ENCODE results near the gene TMEM123.

Gene TMEM123

DNA sequence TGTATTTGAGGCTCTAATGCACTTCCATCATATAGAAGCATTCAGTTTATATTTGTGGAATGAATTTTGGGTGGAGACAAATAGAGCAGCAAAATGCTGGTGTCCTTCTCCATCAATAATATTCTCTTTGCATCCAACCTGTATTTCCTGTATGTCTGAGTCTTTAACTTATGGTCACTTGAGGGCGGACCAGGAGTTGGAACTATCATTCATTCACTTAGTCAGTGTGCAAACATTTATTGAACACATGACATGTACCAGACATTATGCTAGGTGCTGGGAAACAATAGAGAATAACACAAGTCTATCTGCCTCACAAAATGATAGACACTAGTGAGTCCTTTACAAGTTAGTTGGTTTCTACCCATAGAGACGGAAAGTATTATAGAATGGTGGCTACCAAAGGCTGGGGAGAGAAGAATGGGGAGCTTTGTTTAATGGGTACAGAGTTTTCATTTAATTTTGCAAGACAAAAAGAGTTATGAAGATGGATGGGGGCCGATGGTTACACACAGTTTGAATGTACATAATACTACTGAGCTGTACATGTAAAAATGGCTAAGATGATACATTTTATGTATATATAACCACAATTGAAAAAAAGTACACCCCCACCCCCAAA lies 4.6 kb upstream of the TMEM123 start:
- TF ChIP-seq TCF12 (IDR thresholded peaks at IDR 0.05; ENCODE audit: low read depth) (no peak), CEBPB (IDR thresholded peaks at IDR 0.05) (no peak), EGR1 (IDR thresholded peaks at IDR 0.05) (no peak), CREB1 (IDR thresholded peaks at IDR 0.05; ENCODE audit: low read depth) (no peak), ZBTB7A (IDR thresholded peaks at IDR 0.05; ENCODE audit: low read depth) (no peak), EP300 (IDR thresholded peaks at IDR 0.05; ENCODE audit: borderline replicate concordance) (no peak), NFIC (IDR thresholded peaks at IDR 0.05) (no peak), FOXM1 (IDR thresholded peaks at IDR 0.05; ENCODE audit: borderline replicate concordance, low read depth) (no peak), YY1 (IDR thresholded peaks at IDR 0.05; ENCODE audit: low read depth) (no peak), TEAD4 (IDR thresholded peaks at IDR 0.05) (no peak), RAD21 (IDR thresholded peaks at IDR 0.05; ENCODE audit: low read depth) (no peak), TAF1 (IDR thresholded peaks at IDR 0.05; ENCODE audit: low read depth) (no peak), MAX (IDR thresholded peaks at IDR 0.05) (no peak)
- TF ChIP-seq, protein P1, sequence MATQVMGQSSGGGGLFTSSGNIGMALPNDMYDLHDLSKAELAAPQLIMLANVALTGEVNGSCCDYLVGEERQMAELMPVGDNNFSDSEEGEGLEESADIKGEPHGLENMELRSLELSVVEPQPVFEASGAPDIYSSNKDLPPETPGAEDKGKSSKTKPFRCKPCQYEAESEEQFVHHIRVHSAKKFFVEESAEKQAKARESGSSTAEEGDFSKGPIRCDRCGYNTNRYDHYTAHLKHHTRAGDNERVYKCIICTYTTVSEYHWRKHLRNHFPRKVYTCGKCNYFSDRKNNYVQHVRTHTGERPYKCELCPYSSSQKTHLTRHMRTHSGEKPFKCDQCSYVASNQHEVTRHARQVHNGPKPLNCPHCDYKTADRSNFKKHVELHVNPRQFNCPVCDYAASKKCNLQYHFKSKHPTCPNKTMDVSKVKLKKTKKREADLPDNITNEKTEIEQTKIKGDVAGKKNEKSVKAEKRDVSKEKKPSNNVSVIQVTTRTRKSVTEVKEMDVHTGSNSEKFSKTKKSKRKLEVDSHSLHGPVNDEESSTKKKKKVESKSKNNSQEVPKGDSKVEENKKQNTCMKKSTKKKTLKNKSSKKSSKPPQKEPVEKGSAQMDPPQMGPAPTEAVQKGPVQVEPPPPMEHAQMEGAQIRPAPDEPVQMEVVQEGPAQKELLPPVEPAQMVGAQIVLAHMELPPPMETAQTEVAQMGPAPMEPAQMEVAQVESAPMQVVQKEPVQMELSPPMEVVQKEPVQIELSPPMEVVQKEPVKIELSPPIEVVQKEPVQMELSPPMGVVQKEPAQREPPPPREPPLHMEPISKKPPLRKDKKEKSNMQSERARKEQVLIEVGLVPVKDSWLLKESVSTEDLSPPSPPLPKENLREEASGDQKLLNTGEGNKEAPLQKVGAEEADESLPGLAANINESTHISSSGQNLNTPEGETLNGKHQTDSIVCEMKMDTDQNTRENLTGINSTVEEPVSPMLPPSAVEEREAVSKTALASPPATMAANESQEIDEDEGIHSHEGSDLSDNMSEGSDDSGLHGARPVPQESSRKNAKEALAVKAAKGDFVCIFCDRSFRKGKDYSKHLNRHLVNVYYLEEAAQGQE (IDR thresholded peaks at IDR 0.05; ENCODE audit: low read depth): no peak
- TF ChIP-seq, protein P2, sequence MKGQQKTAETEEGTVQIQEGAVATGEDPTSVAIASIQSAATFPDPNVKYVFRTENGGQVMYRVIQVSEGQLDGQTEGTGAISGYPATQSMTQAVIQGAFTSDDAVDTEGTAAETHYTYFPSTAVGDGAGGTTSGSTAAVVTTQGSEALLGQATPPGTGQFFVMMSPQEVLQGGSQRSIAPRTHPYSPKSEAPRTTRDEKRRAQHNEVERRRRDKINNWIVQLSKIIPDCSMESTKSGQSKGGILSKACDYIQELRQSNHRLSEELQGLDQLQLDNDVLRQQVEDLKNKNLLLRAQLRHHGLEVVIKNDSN (IDR thresholded peaks at IDR 0.05): no peak

- TF ChIP-seq CREB1 (IDR thresholded peaks at IDR 0.05; ENCODE audit: low read depth): no peak
- no peak for TF ChIP-seq TAF1 (IDR thresholded peaks at IDR 0.05; ENCODE audit: low read depth)
- no peak for TF ChIP-seq FOXM1 (IDR thresholded peaks at IDR 0.05; ENCODE audit: borderline replicate concordance, low read depth)
- no peak for TF ChIP-seq RAD21 (IDR thresholded peaks at IDR 0.05; ENCODE audit: low read depth)
- no peak for TF ChIP-seq MAX (IDR thresholded peaks at IDR 0.05)
- TF ChIP-seq YY1 (IDR thresholded peaks at IDR 0.05; ENCODE audit: low read depth): no peak
These were observed 3.8 kb upstream of the TMEM123 start for GRCh38 chr11:102456381-102456780.

DNA sequence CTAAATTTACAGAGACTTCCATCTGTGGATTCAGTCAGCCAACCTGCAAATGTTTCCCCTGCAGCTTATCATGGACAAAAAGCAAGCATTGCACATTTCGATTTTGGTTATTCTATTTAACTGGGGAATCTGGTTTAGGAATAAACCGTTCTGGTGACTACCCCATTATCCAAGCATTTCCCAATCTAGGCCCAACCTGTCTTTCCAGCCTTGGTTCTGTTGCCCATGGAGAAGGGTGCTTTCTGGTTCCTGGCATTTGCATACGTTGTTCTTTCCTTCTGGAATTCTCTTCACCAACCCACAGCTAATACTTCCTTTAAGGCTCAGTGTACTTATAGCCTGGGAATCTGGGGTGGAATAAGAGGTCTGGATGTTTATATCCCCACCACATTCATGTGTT lies 1.4 kb upstream of the TMEM123 start:
- TF ChIP-seq, protein P1 (IDR thresholded peaks at IDR 0.05; ENCODE audit: low read depth): no peak
- TF ChIP-seq ZBTB7A (IDR thresholded peaks at IDR 0.05; ENCODE audit: low read depth) (no peak), TAF1 (IDR thresholded peaks at IDR 0.05; ENCODE audit: low read depth) (no peak), EGR1 (IDR thresholded peaks at IDR 0.05) (no peak), MAX (IDR thresholded peaks at IDR 0.05) (no peak), YY1 (IDR thresholded peaks at IDR 0.05; ENCODE audit: low read depth) (no peak), FOXM1 (IDR thresholded peaks at IDR 0.05; ENCODE audit: borderline replicate concordance, low read depth) (no peak), NFIC (IDR thresholded peaks at IDR 0.05) (no peak), EP300 (IDR thresholded peaks at IDR 0.05; ENCODE audit: borderline replicate concordance) (no peak), CREB1 (IDR thresholded peaks at IDR 0.05; ENCODE audit: low read depth) (no peak), RAD21 (IDR thresholded peaks at IDR 0.05; ENCODE audit: low read depth) (no peak), TCF12 (IDR thresholded peaks at IDR 0.05; ENCODE audit: low read depth) (no peak), CEBPB (IDR thresholded peaks at IDR 0.05) (no peak), TEAD4 (IDR thresholded peaks at IDR 0.05) (no peak)
- TF ChIP-seq, protein P2 (IDR thresholded peaks at IDR 0.05): no peak

- no peak for TF ChIP-seq TEAD4 (IDR thresholded peaks at IDR 0.05)
- no peak for TF ChIP-seq YY1 (IDR thresholded peaks at IDR 0.05; ENCODE audit: low read depth)
- TF ChIP-seq EGR1 (IDR thresholded peaks at IDR 0.05): no peak
- TF ChIP-seq CREB1 (IDR thresholded peaks at IDR 0.05; ENCODE audit: low read depth): no peak
- TF ChIP-seq NFIC (IDR thresholded peaks at IDR 0.05): no peak
- no peak; the same call in 1 of the 2 replicates for TF ChIP-seq TCF12 (IDR thresholded peaks at IDR 0.05; ENCODE audit: low read depth)
- no peak for TF ChIP-seq CEBPB (IDR thresholded peaks at IDR 0.05)
- TF ChIP-seq ZBTB7A (IDR thresholded peaks at IDR 0.05; ENCODE audit: low read depth): no peak
- no peak for TF ChIP-seq RAD21 (IDR thresholded peaks at IDR 0.05; ENCODE audit: low read depth)
- TF ChIP-seq, protein P2 (IDR thresholded peaks at IDR 0.05): no peak
- TF ChIP-seq TAF1 (IDR thresholded peaks at IDR 0.05; ENCODE audit: low read depth): no peak
- TF ChIP-seq, protein P1 (IDR thresholded peaks at IDR 0.05; ENCODE audit: low read depth): no peak
These were observed 734 bp upstream of the TMEM123 start for GRCh38 chr11:102453302-102453695.

Data from Ishikawa (cell line).